Activated CD4-positive, alpha-beta T cell treated with anti-CD3 and anti-CD28 coated beads, Interleukin-2, amount 50 U/mL, for 16 hours (primary cell): ENCODE data around the gene RAB17.

Source experiments
- DNase-seq: peaks from one replicate; pipeline ENCODE4 v3.0.0-alpha.2; 2020

RAB17 gene, protein sequence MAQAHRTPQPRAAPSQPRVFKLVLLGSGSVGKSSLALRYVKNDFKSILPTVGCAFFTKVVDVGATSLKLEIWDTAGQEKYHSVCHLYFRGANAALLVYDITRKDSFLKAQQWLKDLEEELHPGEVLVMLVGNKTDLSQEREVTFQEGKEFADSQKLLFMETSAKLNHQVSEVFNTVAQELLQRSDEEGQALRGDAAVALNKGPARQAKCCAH

DNA sequence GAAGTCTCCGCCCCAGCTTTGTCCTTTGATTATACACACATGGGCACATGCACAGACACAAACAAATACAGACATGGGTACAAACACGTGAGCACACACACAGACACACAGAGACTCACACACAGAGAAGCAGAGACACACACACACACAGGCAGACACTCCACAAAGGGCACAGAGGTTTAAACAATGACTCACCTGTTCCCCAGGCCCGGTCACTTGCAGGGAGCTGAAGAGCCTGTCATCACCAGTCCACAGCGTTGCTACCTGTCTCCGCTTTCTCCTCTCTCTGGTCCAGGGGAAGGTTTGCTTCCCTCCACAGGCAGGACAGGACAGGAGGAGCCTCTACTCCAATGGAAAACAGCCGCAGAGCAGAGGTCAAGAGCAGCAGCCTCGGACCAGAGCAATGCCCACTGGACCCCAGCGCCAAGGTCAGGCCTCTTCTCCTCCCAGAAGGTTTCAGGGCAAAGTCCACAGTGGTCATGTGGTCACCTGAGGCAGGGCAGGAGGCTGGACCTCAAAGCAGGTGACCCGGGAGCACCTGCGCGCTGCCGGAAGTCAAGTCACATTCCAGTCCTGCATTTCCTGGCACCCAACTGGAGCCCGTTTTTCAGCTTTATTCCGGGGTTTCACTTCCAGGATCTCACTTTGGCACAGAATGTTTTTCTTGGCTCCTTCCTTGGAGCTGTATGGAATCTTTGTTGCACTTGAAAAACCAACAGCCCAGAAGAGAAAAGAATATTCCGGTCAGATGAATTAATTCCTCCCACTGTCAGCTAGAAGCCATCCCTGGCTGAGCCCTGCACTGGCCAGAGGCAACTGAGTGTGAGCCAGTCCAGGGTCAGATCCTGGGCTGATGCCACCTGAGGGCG is at the start of gene RAB17:
TSS of gene RAB17 (minus strand) at position 463 of the 869 bp plus-strand sequence. CDS start 4,580 bp downstream, outside the sequence.
- no peak for DNase-seq

- DNase-seq, result no peak
These were observed 49.3 kb upstream of the RAB17 start for GRCh38 chr2:237639836-237640220.

- no peak for DNase-seq
These were observed 48.7 kb upstream of the RAB17 start for GRCh38 chr2:237639052-237639835.

DNA sequence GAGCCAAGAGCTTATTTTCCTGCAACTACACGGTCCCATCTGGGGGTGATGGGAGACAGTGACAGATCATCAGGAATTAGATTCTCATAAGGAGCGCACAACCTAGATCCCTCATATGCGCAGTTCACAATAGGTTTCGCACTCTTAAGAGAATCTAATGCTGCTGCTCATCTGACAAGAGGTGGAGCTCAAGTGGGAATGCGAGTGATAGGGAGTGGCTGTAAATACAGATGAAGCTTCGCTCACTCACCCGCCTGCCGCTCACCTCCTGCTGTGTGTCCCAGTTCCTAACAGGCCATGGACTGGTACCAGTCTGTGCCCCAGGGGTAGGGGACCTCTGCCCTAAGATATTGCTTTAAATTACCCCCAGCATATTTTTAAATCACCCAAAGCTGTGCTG is 47.6 kb upstream of the RAB17 start:
- no peak for DNase-seq

GRCh38 chr2:237637429-237638135 is 47.0 kb upstream of the RAB17 start:
- DNase-seq, result no peak

DNA sequence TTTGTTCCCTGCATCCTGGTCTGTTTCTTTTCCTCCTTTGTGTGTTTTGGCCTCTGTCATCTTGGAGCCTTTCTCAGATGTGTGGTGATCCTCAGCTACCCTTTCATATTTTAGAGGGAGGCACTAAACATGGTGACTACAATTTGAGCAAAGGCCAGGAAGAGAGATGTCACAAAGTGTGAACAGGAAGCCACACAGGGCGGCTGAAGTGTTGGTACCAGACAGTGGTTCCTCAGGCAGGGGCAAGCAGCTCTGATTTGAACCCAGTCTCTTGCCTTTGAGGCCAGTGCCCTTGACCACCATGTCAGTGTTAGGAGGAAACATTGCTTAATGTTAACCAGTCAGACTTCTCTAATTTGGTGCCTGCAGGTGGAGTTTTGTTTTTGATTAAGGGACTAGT is 46.0 kb upstream of the RAB17 start:
- no peak for DNase-seq

DNA sequence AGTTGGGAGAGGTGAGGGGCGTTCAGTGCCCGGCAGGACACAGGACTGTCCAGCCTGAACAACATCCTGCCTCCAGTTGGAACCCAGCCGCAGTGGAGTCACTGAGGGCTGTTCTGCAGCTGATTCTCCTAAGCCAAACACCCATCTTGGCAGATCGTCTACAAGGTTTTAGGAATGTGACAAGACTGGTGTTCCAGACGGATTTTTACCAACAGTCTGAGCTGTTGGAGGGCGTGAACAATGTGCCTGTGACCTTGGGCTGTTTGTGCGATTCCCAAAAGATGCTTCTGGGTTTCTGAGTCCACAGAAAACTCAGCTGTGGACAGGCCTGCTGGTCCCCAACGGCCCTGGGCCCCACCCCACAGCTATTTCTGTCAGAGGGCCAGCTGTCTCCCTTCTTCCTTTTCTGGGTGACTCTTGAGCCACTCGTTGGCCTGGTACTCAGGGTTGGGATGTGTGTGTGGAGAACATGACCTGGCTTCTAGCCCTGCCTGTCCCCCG is 42.6 kb upstream of the RAB17 start:
- no peak for DNase-seq

GRCh38 chr2:237631801-237632585 is 41.5 kb upstream of the RAB17 start:
- no peak for DNase-seq

DNA sequence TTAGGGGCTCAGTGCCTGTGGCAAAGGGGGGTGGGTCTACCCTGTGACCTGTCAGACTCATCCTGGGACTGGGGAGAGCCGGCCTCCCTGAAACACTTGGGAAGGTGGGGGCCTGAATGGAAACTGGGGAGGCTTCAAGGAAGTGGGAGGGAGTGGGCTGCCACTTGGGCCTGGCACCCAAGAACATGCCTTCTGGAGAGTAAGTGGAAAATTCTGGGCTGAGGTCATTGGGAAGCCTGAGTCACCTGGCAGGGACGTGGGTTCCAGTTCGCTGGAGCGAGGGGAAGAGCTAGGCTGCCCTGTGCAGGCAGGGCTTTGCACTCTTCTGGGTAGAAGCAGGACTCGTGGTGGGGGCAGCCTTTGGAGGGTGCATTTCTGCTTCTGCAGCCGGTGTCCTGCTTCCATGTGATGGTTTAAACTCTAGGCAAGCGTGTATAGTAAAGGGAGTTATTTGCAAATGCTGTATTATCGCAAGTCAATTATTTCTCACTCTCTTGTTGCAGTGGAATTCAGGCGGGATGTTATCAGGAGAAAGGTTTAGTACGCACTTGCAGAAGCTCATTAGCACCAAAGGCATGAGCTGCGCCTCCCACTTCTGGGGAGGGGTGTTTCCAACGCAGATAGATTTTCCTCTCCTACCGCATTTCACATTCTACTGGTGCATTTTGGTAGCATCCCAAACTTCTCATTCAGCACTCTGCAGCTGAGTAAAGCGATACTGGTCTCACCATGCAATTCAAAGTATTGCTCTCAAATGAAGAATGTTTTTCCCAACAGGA is 40.7 kb upstream of the RAB17 start:
- no peak for DNase-seq

GRCh38 chr2:237630216-237631000 is 39.9 kb upstream of the RAB17 start:
- no peak for DNase-seq

- no peak for DNase-seq
These were observed 39.2 kb upstream of the RAB17 start for GRCh38 chr2:237629739-237630138.

GRCh38 chr2:237629188-237629534 is 38.6 kb upstream of the RAB17 start:
- DNase-seq, result no peak

GRCh38 chr2:237628247-237629187 is 38.0 kb upstream of the RAB17 start:
- DNase-seq, result no peak

- no peak for DNase-seq
These were observed 37.1 kb upstream of the RAB17 start, which contains the start of gene LRRFIP1 for GRCh38 chr2:237627441-237628246. LRRFIP1 (plus strand) TSS chr2:237627587; CDS start chr2:237627645, 58 bp downstream.

DNA sequence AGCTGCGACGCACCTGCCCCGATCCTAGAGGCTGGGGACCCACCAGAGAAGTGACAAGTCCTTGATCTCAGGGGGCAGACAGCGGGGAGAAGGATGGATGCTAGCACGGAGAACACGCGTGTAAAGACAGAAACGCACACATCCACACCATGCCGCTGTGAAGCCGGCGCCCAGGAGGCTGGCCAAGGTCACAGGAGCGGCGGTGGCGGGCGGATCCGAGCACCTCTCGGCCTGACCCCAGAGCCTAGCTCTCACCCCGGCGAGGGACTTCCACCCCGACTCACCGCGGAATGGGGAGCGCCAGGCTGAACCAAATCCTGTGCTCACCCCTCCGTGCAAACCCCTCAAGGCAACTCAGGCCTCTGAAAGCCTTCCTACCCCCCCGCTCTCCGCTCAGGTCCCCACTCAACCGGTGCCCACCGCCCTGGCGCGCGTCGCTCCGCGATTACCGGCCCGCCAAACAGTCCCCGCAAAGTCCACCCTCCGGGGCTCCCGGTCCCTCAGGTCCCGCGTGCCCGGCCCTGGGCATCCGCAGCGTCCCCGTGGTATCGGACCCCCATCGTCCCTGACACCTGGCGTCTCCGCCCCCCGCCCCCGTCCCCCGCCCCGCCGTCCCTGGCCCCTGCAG is 36.4 kb upstream of the RAB17 start:
- DNase-seq, result no peak

DNA sequence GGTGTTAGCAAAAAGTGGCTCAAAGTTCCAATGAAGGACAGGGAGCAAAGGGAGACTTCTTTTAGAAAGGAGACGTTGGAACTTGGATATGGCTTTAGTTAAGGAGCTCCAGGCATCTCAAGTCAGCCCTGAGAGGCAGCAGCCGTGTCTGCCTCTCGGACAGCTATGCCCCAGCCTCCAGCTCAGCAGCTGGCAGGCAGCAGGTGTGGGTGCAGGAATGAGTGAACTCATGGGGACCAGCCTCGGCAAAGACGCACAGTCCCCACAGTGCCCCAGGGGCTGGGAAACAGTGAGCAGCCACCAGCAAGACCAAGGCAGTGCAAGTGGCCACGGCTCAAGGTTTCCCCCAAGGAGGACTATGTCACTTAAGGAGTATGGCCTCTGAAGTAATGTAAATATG is 35.2 kb upstream of the RAB17 start:
- DNase-seq, result no peak

DNA sequence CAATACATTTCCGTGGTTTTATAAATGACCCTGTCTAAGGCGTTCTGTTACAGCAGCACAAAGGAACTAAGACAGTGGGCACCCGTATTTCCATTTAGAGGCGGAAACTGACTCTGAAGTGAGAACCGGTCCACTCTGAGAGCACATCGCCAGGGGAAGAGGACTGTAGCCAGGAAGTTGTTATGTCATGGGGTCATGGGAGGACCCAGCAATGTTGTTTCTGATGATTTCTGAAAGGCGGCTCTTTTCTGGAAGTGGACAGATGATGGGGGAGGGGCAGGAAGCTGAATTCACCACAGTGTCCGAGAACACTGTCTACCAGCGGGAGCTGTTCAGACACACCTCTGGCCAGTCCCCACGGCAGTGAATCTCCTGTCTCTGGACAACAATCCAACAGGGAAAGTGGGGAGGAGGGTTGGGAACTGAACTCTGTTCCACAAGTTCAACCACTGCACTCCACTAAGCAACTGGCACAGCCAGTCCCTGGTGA is 34.7 kb upstream of the RAB17 start:
- DNase-seq, result no peak
